ENCODE measurements around the gene BTK.

The BTK gene

DNA sequence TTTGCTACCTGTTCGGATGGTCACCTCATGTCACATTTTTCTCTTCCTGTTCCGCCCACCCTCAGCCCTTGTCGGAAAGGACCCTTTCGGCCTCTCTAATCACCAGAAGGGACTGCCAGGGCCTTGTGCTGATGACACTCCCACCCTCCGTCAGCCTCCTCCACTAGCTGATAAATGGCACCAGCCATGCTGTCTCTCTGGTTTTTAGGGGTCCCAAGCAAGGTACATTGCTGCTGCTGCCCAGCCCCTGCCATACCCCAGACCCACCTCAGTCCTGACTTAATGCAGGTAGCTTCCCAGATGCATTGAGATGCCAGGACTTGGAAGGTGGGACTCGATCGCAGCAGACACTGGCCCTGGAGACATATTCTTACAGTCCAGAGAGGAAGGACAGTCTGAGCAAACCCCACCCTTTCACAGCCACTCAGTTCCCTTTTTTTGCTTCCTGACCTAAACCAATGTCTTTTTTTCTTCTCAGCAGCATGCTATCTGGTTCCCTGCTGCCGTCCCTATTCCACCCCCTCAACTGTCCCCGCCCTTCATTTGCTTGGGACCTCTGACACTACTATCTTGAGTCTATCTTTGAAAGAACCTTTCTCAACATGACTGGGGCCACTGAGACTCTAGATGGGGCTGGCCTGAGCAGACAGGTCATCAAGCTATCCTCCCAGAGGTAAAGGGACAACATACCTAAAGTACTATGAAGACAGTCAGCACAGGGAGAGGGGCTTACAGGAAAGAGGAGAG is at the start of gene BTK:
BTK (minus strand) TSS at position 397 of the 747 bp plus-strand sequence. CDS start 10,907 bp downstream, outside the sequence.
- no peak for DNase-seq

DNA sequence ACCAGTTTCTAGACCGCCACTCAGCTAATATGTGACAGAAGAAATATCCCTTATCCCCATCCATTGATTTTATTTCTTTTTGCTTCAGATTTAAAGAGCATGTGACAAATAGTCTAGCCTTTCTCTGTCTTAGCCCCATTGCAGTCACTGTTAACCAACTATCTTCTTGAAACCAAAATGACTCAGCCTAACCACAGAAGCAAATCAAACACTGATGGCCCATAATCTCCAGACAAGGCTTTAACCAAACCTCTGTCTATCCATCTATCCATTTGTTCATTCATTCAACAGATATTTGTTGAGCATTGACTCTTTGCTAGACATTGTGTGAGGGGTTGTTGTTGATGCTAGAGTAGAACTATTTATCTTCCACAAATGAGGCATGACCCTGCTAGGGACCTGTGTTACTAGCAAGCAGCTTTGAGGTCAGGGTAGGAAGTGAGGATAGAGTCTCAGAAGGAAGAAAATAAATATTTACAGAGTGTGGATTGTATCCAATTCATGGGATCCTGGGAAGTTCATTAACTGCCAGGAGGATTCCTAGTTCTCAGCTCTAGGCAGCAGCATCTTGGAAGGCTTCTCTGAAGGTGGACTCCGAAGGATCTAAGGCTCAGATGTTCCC is 44.6 kb upstream of the BTK start:
- DNase-seq, result no peak

DNA sequence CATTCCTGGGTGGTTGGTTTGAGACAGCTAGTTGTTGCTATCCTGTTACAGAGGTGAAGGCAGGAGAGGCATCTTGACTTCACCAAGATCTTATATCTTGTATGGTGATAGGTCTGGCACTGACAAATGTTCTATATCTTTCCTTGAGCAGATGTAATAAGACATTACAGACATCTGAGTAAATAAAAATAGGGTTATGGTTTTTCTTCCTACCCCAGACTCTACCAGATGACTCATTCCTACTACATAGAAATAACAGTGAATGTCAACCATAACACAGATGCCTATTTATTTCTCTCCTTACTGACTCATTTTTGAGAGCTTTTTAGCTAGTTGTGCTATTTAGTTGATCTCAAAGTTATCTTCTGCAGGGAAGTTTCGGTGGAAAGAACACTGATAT is 43.9 kb upstream of the BTK start:
- no peak for DNase-seq

DNA sequence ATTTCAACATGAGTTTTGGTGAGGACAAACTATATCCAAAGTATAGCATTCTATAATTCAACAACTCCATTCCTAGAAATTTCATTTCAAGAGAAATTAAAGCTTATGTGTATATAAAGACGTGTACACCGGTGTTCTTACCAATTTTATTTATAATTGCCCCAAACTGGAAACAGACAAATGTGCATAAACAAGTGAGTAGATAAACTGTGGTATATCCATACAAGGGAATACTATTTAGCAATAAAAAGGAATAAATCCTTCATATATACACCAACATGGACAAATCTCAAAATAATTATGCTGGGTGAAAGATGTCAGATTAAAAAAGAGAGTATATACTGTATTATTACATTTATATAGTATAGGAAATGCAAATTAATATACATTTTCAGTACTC is 42.0 kb upstream of the BTK start:
- DNase-seq, result no peak

DNA sequence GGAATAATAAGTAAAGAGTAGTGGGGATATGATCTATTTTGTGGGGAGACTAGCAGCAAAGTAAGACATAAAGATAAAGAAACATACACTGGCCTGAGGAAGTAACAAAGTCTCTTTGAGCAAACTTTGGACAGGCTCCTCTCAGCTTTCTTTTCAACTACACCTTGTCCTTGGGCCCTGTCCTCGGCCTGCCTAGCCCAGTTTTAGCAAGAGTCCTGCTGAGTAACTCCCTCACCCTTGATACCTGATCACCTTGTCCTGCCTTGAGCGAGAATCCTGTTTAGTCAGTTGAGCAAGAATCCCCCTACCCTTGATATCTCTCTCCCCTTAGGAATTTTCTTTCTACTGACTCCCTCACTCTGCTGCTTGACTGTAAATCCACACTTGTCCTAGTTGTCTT is 33.5 kb upstream of the BTK start:
- DNase-seq, result no peak

DNA sequence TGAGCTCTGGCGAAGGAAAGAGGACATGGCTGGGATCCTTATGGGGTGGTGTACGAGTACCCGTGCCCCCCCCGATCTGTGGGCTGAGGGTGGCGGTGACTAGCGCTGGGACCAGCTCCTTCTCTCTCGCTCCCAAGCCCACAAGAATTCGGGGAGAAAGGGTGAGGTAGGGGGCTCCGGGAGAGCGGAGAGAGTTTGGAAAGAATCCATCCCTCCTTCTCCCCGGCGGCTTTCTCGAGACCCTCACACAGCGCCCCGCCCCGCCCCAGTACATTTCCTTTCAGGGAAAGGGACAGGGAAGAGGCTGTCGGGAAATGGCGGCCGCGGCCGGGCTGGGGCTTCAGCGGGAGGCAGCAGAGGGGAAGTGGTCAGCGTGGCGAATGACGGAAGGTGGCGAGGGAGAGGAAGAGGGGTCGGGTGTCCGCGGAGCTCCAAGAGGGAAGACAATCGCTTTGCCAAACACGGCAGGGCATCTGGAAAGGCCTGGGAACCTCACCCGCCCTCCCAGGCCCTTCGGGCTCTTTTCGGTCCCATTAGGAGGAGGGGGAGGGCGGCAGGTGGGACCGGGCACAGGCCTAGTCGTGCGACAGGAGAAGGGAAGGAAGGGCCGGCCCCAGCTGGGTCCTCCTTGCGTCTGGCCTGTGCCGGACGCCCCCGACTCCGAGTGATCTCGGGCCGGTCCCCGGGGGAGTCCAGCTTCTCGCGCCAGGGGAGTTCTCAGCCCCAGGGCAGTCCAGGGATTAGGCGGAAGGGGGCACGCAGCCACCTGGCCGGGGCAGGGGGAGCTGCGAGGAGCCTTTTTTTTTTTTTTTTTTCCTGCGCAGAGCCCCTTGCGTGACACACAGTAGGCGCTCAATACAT is 32.2 kb upstream of the BTK start:
- DNase-seq, result peak; percentile 43

DNA sequence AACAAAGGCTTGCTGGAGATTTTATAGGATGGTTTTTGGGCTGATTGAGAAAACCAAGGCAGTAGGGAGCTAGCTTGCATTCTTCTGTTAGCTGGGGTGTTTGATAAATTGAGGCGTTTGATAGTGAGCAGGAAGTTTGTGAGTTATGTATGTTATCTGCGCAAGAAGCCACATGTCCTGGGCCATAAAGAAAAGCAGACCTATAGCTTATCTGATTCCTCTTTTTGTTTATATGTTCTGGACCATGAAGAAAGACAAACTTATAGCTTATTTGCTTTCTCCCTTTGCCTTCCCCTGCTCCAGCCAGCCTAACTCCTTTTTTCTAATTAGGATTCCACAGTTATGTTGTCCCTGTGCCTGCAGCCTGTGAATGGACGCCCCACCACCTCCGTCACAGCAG is 31.2 kb upstream of the BTK start:
- no peak for DNase-seq

DNA sequence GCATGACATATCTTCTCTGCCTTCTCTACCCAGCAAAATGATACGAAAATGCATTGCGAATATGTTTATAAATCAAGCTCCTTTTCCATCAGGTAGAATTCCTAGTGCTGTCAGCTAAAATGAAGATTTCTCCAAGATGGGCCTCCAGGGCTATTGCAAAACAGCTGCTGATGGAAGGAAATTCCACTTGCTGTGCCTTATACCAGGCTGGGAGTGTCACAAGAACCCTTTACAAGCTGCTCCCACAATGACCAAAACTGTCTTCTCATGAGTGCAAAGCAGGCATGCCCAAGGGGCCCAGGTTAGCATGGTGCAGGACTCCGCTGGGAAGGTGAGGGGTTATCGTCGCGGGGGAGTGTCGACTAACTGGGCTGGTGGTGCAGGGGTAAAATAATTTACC is 30.7 kb upstream of the BTK start:
- no peak for DNase-seq

DNA sequence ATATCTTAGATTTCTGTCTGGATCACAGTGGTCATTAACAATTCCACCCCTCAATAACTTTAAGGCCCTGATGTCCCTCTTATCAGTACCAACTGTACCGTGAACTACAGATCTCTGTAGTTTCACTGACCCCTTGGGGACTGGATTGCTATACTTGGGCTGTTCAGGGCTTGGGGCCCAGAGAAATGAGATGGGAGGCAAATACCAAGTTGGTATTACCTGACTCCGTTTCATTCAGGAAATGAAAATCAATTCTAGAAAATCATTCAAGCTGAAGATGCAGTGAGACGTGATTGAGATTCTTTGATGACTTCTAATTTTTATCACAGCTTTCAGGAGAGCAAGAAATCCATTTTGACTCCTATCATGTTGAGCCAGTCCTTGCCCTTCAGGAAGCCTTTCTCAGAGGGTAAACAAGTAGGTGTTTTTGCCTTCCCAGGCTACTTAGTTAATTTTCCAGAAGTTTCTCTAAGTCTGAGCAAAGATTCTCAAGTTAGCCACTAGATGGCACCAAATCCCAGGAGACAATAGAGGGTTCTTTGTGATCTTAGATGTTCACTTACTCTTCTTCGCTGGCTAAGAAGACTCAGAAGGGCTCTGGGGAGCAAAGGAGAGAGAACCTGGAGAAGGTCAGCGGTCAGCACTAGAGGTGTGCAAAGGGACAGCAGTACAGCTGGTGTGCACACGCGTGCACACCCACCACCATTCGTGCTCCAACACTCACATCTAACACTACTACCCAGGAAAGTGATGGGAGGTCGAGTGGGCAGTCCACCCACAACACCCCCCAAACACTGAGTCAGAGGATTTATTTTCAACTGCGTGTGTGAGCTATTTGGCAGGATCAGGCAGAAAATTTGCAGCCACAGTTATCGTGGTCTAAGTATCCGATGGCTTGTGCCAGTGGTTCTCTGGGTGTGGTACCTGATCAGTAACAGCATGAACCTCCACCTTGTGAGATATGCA is 29.5 kb upstream of the BTK start:
- peak; percentile 54 for DNase-seq

DNA sequence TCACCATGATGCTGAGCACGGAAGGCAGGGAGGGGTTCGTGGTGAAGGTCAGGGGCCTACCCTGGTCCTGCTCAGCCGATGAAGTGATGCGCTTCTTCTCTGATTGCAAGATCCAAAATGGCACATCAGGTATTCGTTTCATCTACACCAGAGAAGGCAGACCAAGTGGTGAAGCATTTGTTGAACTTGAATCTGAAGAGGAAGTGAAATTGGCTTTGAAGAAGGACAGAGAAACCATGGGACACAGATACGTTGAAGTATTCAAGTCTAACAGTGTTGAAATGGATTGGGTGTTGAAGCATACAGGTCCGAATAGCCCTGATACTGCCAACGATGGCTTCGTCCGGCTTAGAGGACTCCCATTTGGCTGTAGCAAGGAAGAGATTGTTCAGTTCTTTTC is 26.0 kb upstream of the BTK start:
- no peak for DNase-seq

DNA sequence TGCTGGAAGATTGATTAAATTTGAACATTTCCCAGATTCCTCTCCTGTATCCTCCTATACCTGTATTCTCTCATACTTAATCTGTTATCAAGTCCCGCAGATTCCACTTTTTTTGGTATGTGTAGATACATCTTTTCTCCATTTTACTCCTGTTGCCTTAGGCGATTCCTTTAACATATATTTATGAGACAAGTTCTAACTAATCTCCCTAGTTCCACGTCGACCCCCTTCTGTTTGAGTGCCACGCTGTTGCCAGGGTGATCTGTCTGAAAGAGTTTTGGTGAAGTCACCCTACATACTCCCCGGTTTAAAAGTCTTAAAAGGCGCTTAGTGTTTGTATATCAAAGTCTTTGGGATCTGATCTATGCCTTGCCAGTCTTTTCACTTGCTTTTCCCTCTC is 24.5 kb upstream of the BTK start:
- no peak for DNase-seq

DNA sequence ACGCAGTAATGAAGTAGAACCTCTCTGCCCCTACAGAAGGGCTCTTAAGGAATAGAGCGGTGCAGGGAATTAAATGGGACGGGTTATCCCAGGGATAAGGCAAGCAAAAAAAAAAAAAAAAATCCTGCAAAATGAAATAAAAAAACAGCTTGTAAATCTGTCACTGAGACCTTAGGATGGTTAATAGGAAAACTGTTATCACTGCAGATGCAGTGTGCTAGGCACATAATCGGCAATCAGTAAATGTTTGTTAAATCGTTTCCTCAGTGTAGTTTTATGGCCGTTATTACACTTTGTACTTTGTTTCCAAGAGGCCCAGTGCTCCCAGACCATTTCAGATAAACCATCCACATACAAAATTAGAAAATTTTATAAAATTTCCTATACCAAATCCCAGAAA is 23.1 kb upstream of the BTK start:
- no peak for DNase-seq

DNA sequence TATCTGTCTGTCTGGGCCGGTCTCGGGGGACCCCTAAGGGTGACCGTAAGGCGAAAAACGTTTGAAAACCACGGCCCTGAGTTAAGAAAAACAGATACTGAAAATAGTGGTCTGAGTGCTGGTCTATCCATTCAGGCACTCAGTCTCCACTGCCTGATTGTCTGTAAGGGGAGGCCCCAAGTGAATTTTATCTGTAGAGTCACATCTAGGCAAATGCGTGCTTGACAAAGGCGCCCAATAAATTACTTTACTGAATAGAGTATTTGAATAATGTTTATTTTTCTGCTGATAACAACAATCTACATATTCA is 22.5 kb upstream of the BTK start:
- DNase-seq, result no peak

DNA sequence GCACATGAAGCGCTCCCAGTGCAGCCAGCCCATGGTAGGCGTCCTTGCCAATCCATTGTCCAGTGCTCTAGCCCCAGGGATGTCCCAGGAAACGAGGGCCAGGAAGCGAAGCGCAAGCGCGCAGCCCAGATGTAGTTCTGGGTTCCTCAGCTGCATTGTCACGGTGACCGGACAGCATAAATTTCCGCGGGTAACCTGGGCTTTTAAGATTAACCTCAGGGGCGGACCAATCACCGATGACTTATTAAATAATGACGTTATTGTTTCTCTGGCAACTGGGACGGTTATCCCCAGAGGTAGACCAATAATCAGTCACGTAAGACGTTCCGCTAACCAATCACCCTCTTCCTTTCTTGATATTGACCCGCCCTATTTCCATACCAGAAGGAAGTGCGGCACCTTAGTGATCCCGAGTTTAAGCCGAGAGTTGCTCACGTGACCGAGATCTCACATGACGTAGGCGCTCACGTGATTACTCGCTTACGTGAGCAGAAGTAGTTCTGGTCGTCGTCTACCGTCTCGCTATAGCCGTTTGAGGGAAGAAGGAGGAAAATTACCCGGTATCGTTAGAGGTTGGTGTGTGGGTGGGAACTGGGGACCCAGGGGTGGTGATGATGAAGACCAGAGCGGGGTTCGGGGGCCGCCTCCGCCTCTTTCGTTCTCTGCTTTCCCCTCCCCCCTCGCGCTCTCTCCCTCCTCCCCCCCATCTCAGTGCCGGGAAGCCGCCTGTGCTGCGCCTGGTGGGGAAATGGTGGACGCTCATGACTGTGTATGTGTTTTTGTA is 21.9 kb upstream of the BTK start, which contains the start of the genes GLA and HNRNPH2:
GLA (minus strand) TSS at position 178 of the 784 bp plus-strand sequence; CDS start at position 156, 22 bp downstream.
HNRNPH2 (plus strand) TSS at position 475 of the 784 bp plus-strand sequence. CDS start 3,767 bp downstream, outside the sequence.
- DNase-seq, result peak; percentile 85

DNA sequence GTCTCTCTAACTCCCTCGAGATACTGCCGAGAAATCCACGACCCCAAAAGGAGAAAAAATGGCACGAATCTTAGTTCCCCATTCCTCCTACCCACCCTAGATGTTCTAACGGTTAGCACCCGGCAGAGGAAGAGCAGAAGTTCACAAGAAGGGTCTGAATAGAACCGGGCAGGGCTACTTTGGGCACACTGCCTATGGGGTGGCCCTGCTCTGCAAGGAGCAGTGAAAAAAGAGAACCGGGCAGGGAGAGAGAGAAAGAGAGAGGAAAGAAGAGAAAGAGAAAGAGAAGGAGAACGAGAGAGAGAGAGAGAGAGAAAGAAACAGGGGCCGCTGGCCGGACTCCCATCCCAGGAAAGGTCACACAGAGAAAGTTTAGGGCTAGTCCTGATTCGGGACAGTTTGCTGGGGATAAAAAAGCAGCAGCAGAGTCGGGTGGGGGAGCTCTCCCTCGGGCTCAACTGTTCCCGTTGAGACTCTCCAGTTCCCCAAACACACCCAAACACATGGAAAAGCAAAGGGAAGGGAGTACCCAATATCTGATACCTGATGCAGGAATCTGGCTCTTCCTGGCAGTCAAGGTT is 21.3 kb upstream of the BTK start:
- DNase-seq, result no peak

DNA sequence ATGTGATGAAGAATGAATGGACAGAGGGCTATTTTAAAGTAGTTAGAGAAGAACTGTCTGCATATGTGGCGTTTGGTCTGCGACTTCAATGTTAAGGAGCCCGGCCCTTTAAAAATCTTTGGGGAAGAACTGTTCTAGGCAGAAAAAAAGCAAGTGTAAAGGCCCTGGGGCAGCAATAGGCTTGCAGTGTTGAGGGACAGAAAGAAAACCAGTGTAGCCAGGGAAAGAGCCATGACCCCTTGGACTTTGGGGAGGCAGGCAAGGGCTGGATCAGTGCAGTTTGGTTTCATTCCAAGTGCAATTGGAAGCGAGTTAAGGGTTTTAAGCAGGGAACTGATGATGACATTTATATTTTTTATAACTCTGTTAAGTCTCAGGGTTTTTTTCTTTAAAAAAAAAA is 13.8 kb upstream of the BTK start:
- DNase-seq, result no peak

DNA sequence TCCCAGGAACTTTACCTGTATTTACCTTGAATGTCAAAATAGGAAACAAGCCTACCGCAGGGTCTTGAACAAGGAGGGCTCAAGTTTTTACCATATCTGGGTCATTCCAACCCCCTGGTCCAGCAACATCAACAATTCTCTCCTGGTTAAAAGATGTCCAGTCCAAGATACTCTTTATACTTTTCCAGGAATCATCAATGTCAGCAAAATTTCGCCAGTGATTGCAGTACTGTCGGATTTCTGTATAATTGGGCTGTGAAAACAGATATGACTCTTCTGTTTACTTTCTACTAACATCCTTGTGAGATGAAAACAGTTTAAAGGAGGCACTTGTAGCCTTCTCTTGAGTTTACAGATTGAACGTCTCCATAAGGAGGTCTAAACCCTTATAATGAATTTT is 12.7 kb upstream of the BTK start:
- DNase-seq, result no peak

DNA sequence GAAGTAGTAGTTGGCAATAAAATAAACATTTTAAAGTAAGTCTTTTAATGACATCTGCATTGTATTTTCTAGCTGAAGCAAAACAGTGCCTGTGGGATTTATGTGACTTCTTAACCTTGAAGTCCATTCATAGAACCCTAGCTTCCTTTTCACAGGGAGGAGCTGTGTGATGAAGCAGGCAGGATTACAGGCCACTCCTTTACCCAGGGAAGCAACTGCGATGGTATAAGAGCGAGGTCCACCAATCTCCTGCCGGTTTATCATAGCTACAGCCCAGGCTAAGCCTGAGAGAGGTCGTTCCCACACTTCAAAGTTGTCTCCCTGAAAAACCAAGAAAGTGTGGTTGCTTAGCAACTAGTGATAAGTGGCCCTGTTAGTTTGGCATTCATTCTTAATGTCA is 11.8 kb upstream of the BTK start:
- DNase-seq, result no peak

DNA sequence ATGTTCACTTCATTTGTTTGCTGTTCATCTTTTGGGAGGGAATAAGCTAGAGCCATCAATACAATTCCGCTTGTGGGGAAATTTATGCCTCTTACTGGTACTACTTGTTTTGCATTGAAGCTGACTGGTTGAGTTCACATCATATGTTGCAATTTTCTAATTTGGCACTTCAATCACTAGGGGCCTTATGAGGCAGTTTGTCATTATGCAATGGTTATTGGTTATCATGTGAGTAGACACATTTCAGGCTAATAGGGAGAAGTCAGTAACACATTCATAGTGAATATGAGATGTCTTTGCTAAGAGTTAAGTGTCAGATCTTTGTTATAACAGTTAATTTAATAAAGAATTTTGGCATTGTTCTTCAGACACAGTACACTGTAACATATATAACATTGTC is 9.8 kb upstream of the BTK start:
- DNase-seq, result no peak

DNA sequence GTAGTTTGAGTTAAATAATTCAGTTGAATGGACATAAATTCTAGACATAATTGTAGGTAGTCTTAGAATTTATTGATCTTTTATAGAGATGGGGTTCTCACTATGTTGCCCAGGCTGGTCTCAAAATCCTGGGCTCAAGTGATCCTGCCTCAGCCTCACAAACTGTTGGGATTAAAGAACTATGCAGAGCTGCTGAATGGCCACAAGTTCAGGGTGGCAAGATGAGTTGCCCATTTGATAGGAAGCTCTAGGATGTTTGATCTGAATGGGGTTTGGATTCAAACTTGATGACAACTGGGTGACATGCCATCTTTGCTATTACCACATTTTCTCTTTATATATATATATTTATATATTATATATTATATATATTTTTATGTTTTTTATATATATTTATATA is 8.4 kb upstream of the BTK start:
- DNase-seq, result no peak

Data from CD4-positive, alpha-beta T cell treated with Interleukin-6 for 4 hours (primary cell).